Mesendoderm (in vitro differentiated cells): Measurements from ENCODE around the gene ZMYND8.

Source experiments
- DNase-seq: peaks from one replicate; pipeline ENCODE4 v3.0.0; 2013
- H2AK5ac ChIP-seq: 2 replicates; pipeline ENCODE4 v1.6.1; 2013; ENCODE audit warnings: low read length, inconsistent platforms
- H2BK120ac ChIP-seq: 2 replicates; pipeline ENCODE4 v1.6.1; 2013; ENCODE audit warnings: low read depth, mild to moderate bottlenecking, low read length, moderate library complexity, mixed read lengths
- H2BK15ac ChIP-seq: replicated peaks from 2 replicates; pipeline ENCODE4 v1.6.1; 2013; ENCODE audit warnings: low read depth, mild to moderate bottlenecking, moderate library complexity
- H2BK5ac ChIP-seq: 2 replicates; pipeline ENCODE4 v1.6.1; 2013; ENCODE audit warnings: low read length, inconsistent platforms
- H3K18ac ChIP-seq: 2 replicates; pipeline ENCODE4 v1.6.1; 2013; ENCODE audit warnings: mild to moderate bottlenecking, low read length, mixed read lengths
- H3K23ac ChIP-seq: one replicate; pipeline ENCODE4 v1.6.1; 2013; ENCODE audit warnings: low read length
- H3K27ac ChIP-seq: 2 replicates; pipeline ENCODE4 v1.5.1; 2013; ENCODE audit warnings: low read depth, mild to moderate bottlenecking, inconsistent platforms, low read length, moderate library complexity
- H3K27me3 ChIP-seq: 2 replicates; pipeline ENCODE4 v1.6.1; 2013; ENCODE audit warnings: low read length, control low read depth, mild to moderate bottlenecking, inconsistent platforms; ENCODE audit not compliant: insufficient read depth, poor library complexity
- H3K36me3 ChIP-seq: 2 replicates; pipeline ENCODE4 v1.6.1; 2013; ENCODE audit warnings: low read length, inconsistent platforms; ENCODE audit not compliant: control insufficient read depth, insufficient read depth
- H3K4ac ChIP-seq: one replicate; pipeline ENCODE4 v1.6.1; 2013; ENCODE audit warnings: low read depth, mild to moderate bottlenecking, low read length, moderate library complexity
- H3K4me1 ChIP-seq: 2 replicates; pipeline ENCODE4 v1.6.1; 2013; ENCODE audit warnings: low read depth, low read length, inconsistent platforms; ENCODE audit not compliant: control insufficient read depth
- H3K4me2 ChIP-seq: 2 replicates; pipeline ENCODE4 v1.6.1; 2013; ENCODE audit warnings: low read length
- H3K4me3 ChIP-seq: 2 replicates; pipeline ENCODE4 v1.5.1; 2013; ENCODE audit warnings: mild to moderate bottlenecking, low read length
- H3K56ac ChIP-seq: one replicate; pipeline ENCODE4 v1.6.1; 2013; ENCODE audit warnings: low read length
- H3K79me1 ChIP-seq: 2 replicates; pipeline ENCODE4 v1.6.1; 2013; ENCODE audit warnings: low read length, inconsistent platforms
- H3K79me2 ChIP-seq: 2 replicates; pipeline ENCODE4 v1.6.1; 2013; ENCODE audit warnings: mild to moderate bottlenecking, low read length; ENCODE audit not compliant: control insufficient read depth, insufficient read depth
- H3K9ac ChIP-seq: 2 replicates; pipeline ENCODE4 v1.6.1; 2013; ENCODE audit warnings: low read length, inconsistent platforms
- H4K5ac ChIP-seq: one replicate; pipeline ENCODE4 v1.6.1; 2013; ENCODE audit warnings: low read length
- H4K8ac ChIP-seq: one replicate; pipeline ENCODE4 v1.6.1; 2013; ENCODE audit warnings: low read depth, mild to moderate bottlenecking, control low read depth, low read length, moderate library complexity
- WGBS: extraction: QIAGEN DNeasy Blood & Tissue Kit; methylation state at CpG from one replicate; pipeline ENCODE4 v1.1.7; 2013; ENCODE audit warnings: low lambda C conversion rate, missing lambda C conversion rate; ENCODE audit not compliant: insufficient coverage; ENCODE audit errors: extremely low coverage; 5-methylcytosine and 5-hydroxymethylcytosine counted together

ZMYND8 gene

DNA sequence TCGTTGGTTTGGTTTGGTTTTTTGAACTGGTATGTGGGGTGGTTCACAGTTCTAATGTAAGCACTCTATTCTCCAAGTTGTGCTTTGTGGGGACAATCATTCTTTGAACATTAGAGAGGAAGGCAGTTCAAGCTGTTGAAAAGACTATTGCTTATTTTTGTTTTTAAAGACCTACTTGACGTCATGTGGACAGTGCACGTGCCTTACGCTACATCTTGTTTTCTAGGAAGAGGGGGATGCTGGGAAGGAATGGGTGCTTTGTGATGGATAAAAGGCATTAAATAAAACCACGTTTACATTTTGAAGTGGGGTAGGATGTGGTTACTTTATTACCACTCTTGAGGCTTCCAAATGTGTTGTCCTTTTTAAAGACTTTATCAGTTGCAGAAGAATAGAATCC lies 168.0 kb downstream of the ZMYND8 start:
- H3K27me3 ChIP-seq: no peaks in the 10 kb centered on the region
- no peak overlapping the region for H3K9ac ChIP-seq
- no peak overlapping the region for H4K5ac ChIP-seq
- WGBS: no CpG with 5 or more reads among the region's 5 CpGs
- H2AK5ac ChIP-seq: no peak overlapping the region
- H2BK15ac ChIP-seq: no peak overlapping the region
- H3K4me2 ChIP-seq: no peak overlapping the region
- no peaks in the 10 kb centered on the region for H3K4me1 ChIP-seq
- no peak overlapping the region for H4K8ac ChIP-seq
- no peak overlapping the region for H3K4me3 ChIP-seq
- no peak overlapping the region for H3K27ac ChIP-seq
- no peak overlapping the region for H3K23ac ChIP-seq
- no peak for DNase-seq
- no peaks in the 10 kb centered on the region for H3K36me3 ChIP-seq
- no peak overlapping the region for H2BK120ac ChIP-seq
- no peak overlapping the region for H2BK5ac ChIP-seq
- H3K79me1 ChIP-seq: no peaks in the 10 kb centered on the region
- no peak overlapping the region for H3K4ac ChIP-seq
- no peaks in the 10 kb centered on the region for H3K79me2 ChIP-seq
- no peak overlapping the region for H3K18ac ChIP-seq
- H3K56ac ChIP-seq: no peak overlapping the region

GRCh38 chr20:47187450-47188195 lies 168.9 kb downstream of the ZMYND8 start:
- WGBS: no CpG with 5 or more reads among the region's 19 CpGs
- H3K23ac ChIP-seq: no peak overlapping the region
- H2BK120ac ChIP-seq: no peak overlapping the region
- H3K27ac ChIP-seq: no peak overlapping the region
- H3K4me2 ChIP-seq: no peak overlapping the region
- H3K27me3 ChIP-seq: no peaks in the 10 kb centered on the region
- no peak for DNase-seq
- H3K4me3 ChIP-seq: no peak overlapping the region
- no peak overlapping the region for H3K9ac ChIP-seq
- H3K56ac ChIP-seq: no peak overlapping the region
- H2AK5ac ChIP-seq: no peak overlapping the region
- H3K79me2 ChIP-seq: no peaks in the 10 kb centered on the region
- no peak overlapping the region for H3K18ac ChIP-seq
- H3K4me1 ChIP-seq: no peaks in the 10 kb centered on the region
- H4K8ac ChIP-seq: no peak overlapping the region
- H2BK15ac ChIP-seq: no peak overlapping the region
- no peak overlapping the region for H4K5ac ChIP-seq
- no peaks in the 10 kb centered on the region for H3K36me3 ChIP-seq
- no peak overlapping the region for H3K4ac ChIP-seq
- no peak overlapping the region for H2BK5ac ChIP-seq
- H3K79me1 ChIP-seq: no peaks in the 10 kb centered on the region

DNA sequence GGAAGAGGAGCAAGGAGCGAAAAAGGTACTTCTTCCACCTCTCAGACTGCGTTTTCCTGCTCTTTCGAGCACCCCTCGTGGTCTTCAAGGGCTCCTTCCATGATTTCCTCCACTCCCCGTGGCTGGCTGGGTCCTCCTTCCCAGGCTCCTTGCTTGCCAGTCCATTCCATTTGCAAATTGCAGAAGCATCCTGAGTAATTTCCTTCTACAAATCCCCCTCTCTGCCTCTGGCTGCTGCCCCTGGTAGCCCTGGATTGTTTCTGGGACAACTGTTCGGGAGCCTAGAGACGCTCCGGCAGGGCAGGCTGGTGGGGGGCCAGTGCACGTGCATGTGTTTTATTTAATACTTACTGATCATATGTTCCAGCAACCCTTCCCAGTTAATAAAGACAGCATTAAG lies 173.1 kb downstream of the ZMYND8 start:
- H3K18ac ChIP-seq: no peak overlapping the region
- H2AK5ac ChIP-seq: no peak overlapping the region
- H4K8ac ChIP-seq: no peak overlapping the region
- no peak overlapping the region for H3K4me3 ChIP-seq
- H3K9ac ChIP-seq: no peak overlapping the region
- H2BK120ac ChIP-seq: no peak overlapping the region
- H3K27me3 ChIP-seq: no peaks in the 10 kb centered on the region
- H3K23ac ChIP-seq: no peak overlapping the region
- no peak overlapping the region for H3K4ac ChIP-seq
- WGBS: no CpG with 5 or more reads among the region's 9 CpGs
- no peaks in the 10 kb centered on the region for H3K36me3 ChIP-seq
- no peak overlapping the region for H3K27ac ChIP-seq
- H2BK15ac ChIP-seq: no peak overlapping the region
- no peak overlapping the region for H3K56ac ChIP-seq
- H3K79me2 ChIP-seq: no peaks in the 10 kb centered on the region
- no peaks in the 10 kb centered on the region for H3K79me1 ChIP-seq
- no peaks in the 10 kb centered on the region for H3K4me1 ChIP-seq
- no peak overlapping the region for H3K4me2 ChIP-seq
- no peak overlapping the region for H4K5ac ChIP-seq
- DNase-seq: no peak
- H2BK5ac ChIP-seq: no peak overlapping the region

DNA sequence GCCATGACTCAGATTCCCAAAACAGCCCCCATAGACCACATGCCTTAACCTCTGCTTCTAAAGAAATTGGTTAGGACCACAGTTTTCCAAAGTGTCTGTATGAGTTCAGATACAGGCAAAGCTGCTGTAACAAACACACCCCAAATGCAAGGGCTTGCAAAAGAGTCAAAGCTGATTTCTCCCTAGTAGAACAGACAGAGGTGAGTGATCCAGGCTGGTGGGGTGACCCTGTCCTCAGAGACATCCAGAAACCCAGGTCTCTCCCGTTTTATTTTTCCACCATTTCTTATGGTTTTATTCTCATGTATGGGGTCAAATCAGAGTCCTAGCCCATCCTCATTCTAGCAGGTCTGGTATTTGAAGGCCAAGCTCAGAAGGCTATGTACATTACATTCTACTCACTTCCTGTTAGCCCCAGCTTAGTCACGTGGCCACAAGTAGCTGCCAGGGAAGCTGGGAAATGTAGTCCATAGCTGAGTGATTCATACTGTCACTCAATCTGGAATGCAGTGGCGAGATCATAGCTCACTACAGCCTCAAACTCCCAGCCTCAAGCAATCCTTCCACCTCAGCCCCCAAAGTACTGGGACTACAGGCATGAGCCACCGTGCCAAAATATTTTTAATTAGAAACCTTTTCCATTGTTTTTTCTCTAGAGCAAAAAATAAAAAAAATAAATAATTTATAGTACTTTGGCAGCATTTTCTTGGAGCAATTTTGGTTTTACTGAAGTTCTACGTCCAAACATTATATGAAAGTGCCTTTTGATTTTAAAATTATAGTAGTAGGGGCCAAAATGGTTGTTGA lies 175.2 kb downstream of the ZMYND8 start:
- Histone ChIP-seq H3K27me3 (no peaks in the 10 kb centered on the region), H2AK5ac (no peak overlapping the region), H4K5ac (peak overlapping the region; percentile 42), H3K36me3 (no peaks in the 10 kb centered on the region), H3K4ac (no peak overlapping the region), H3K27ac (no peak overlapping the region), H4K8ac (peak overlapping the region; percentile 0), H3K23ac (no peak overlapping the region), H2BK120ac (no peak overlapping the region), H2BK5ac (no peak overlapping the region), H3K4me3 (no peak overlapping the region), H3K79me2 (no peaks in the 10 kb centered on the region), H3K9ac (no peak overlapping the region), H3K4me1 (no peaks in the 10 kb centered on the region), H2BK15ac (no peak overlapping the region), H3K18ac (no peak overlapping the region), H3K56ac (no peak overlapping the region), H3K4me2 (no peak overlapping the region), H3K79me1 (no peaks in the 10 kb centered on the region)
- no CpG with 5 or more reads among the region's 5 CpGs for WGBS
- peak; percentile 91 for DNase-seq

DNA sequence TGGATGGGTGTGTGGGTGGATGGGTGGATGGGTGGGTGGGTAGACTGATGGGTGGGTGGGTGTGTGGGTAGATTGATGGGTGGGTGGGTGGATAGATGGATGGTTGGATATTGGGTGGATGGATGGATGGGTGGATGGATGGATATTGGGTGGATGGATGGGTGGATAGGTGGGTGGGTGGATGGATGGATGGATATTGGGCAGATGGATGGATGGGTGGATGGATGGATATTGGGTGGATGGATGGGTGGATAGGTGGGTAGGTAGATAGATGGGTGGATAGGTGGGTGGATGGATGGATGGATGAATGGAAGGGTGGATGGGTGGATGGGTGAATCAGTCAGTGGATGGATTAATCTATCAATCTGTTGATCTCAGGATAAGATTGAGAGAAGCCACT lies 177.2 kb downstream of the ZMYND8 start:
- Histone ChIP-seq H2BK15ac (no peak overlapping the region), H3K4me1 (no peaks in the 10 kb centered on the region), H3K4ac (no peak overlapping the region), H2BK120ac (no peak overlapping the region), H3K4me2 (no peak overlapping the region), H3K36me3 (no peaks in the 10 kb centered on the region), H3K79me2 (no peaks in the 10 kb centered on the region), H3K9ac (no peak overlapping the region), H3K56ac (no peak overlapping the region), H3K18ac (no peak overlapping the region), H3K23ac (no peak overlapping the region), H3K27ac (no peak overlapping the region), H4K5ac (no peak overlapping the region), H3K79me1 (no peaks in the 10 kb centered on the region), H3K27me3 (no peaks in the 10 kb centered on the region), H3K4me3 (no peak overlapping the region), H2BK5ac (no peak overlapping the region), H2AK5ac (no peak overlapping the region), H4K8ac (no peak overlapping the region)
- no peak for DNase-seq
